ENCODE measurements around the gene CFAP61. TPM values are rescaled to one million over a fixed set of nuclear protein-coding genes. Genes with fewer than 3 reads are reported as not detected.

The CFAP61 gene
- total RNA-seq, 2 experiments from 2014 or later = not detected

- ATAC-seq = no peak
- no peaks in the 10 kb centered on the region for H3K36me3 Mint-ChIP-seq (ENCODE audit: low read depth)
- no peaks in the 10 kb centered on the region for H3K4me1 Mint-ChIP-seq (ENCODE audit: low read depth)
- POLR2A ChIA-PET = no interaction called here
- CTCF ChIA-PET = no interaction called here
- no peak overlapping the region for H3K4me3 Mint-ChIP-seq
- intact Hi-C loops (cut with micrococcal nuclease) = no loop called here
- H3K9me3 Mint-ChIP-seq = peaks cover 2% of the 10 kb centered on the region
- no peak for DNase-seq
- TF ChIP-seq CTCF (IDR thresholded peaks at IDR 0.05) = no peak
- H3K27ac Mint-ChIP-seq = no peak overlapping the region
- peaks cover 2% of the 10 kb centered on the region for H3K27me3 Mint-ChIP-seq
Observed at GRCh38 chr20:20317621-20318364, 265.5 kb downstream of the CFAP61 start.

DNA sequence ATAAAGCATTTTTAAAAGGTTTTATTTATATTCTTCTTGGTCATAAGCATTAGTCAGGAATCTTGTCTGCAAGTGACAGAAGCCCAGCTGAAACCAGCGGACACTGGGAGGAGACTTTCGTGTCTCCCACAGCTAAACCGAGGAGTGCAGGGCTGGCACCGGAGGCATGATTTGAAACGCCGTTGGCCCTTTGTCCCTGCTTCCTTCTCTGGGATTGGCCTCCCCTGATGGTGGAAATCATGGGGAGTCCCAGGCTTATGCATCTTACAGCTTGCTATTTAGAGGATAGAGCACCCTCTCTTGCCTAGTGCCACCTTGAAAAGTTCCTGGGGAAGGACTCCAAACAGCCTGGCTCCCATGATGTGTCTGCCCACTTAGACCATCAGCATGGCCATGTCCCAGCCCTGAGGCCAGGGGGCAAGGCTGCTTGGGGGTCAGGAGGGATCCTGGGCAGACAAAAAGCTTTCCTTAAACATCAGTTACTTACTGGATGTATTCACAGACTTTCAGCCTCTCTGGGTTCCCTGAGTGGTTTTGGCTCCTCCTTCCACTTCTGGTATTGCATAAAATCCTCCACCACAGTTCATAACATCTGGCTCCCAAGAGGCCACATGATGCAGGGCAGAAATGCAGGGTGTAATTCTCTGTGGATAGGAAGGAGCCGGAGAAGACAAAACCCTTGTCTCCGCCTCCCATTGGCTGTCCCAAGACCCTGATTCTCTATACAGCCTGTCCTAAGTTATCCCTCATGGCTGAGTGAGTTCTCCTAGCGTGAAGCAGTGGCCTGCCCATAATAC is 266.2 kb downstream of the CFAP61 start:
- H3K27ac Mint-ChIP-seq = no peak overlapping the region
- no peak for TF ChIP-seq CTCF (IDR thresholded peaks at IDR 0.05)
- H3K4me3 Mint-ChIP-seq = no peak overlapping the region
- DNase-seq = no peak
- ChIA-PET POLR2A (no interaction called here), CTCF (no interaction called here)
- H3K9me3 Mint-ChIP-seq = peaks cover 2% of the 10 kb centered on the region
- no peaks in the 10 kb centered on the region for H3K4me1 Mint-ChIP-seq (ENCODE audit: low read depth)
- peaks cover 2% of the 10 kb centered on the region for H3K27me3 Mint-ChIP-seq
- intact Hi-C loops (cut with micrococcal nuclease) = no loop called here
- no peaks in the 10 kb centered on the region for H3K36me3 Mint-ChIP-seq (ENCODE audit: low read depth)
- ATAC-seq = no peak

DNA sequence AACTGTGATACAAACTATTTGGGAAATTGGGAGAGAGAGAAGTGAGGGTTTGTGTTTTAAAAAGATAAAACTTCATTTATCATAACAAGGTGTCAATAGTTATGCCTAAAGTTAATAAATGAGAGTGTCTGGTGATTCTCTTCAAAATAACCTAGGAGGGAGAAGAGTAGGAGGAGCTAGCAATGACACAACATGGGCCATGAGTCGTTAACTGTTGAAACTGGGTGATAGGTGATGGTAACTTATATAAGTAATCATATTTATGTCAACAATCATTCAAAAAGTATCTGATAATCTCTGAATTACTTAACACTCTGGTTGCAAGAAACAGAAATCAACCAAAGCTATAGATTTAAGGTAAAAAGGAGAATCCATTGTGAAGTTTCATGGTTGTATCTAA is 268.8 kb downstream of the CFAP61 start:
- ATAC-seq (no peak), DNase-seq (no peak)
- ChIA-PET POLR2A (no interaction called here), CTCF (interaction anchor here (1.2 kb wide), 1 partner anchor 84 kb away, joined by 3 read pairs; no protein-coding TSS in a partner anchor)
- no peak overlapping the region for H3K4me3 Mint-ChIP-seq
- peaks cover 5% of the 10 kb centered on the region for H3K27me3 Mint-ChIP-seq
- TF ChIP-seq CTCF (IDR thresholded peaks at IDR 0.05) = no peak
- no peaks in the 10 kb centered on the region for H3K9me3 Mint-ChIP-seq
- no peaks in the 10 kb centered on the region for H3K4me1 Mint-ChIP-seq (ENCODE audit: low read depth)
- intact Hi-C loops (cut with micrococcal nuclease) = no loop called here
- no peaks in the 10 kb centered on the region for H3K36me3 Mint-ChIP-seq (ENCODE audit: low read depth)
- no peak overlapping the region for H3K27ac Mint-ChIP-seq

DNA sequence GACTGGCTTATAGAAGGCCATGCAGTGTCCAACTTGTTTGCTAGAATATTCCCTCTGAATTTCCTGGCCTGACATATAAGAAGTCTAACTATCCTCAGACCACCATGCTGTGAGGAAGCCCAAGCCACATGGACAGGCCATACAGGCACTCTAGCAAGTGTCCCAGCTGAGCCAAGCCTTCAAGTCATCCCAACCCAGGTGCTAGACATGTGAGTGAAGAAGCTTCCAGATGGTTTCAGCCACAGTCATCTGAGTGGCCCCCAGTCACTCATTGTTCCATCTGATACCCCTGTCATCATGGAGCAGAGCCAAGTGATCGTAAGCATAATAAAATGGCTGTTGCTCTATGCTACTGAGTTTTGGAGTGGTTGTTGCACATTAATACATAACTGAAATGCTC is 269.6 kb downstream of the CFAP61 start:
- H3K9me3 Mint-ChIP-seq = no peaks in the 10 kb centered on the region
- no peaks in the 10 kb centered on the region for H3K4me1 Mint-ChIP-seq (ENCODE audit: low read depth)
- no peak for TF ChIP-seq CTCF (IDR thresholded peaks at IDR 0.05)
- ChIA-PET POLR2A (no interaction called here), CTCF (no interaction called here)
- no peak overlapping the region for H3K27ac Mint-ChIP-seq
- H3K4me3 Mint-ChIP-seq = no peak overlapping the region
- H3K27me3 Mint-ChIP-seq = peaks cover 5% of the 10 kb centered on the region
- no peak for ATAC-seq
- H3K36me3 Mint-ChIP-seq (ENCODE audit: low read depth) = no peaks in the 10 kb centered on the region
- intact Hi-C loops (cut with micrococcal nuclease) = no loop called here
- no peak for DNase-seq

- Mint-ChIP-seq H3K27me3 (peaks cover 7% of the 10 kb centered on the region), H3K36me3 (ENCODE audit: low read depth) (no peaks in the 10 kb centered on the region), H3K27ac (no peak overlapping the region), H3K4me1 (ENCODE audit: low read depth) (no peaks in the 10 kb centered on the region), H3K4me3 (no peak overlapping the region), H3K9me3 (no peaks in the 10 kb centered on the region)
- intact Hi-C loops (cut with micrococcal nuclease) = no loop called here
- ATAC-seq (no peak), DNase-seq (no peak)
- TF ChIP-seq CTCF (IDR thresholded peaks at IDR 0.05) = no peak
- ChIA-PET CTCF (no interaction called here), POLR2A (no interaction called here)
Observed at GRCh38 chr20:20322912-20323311, 270.6 kb downstream of the CFAP61 start.

Measured in activated CD8-positive, alpha-beta T cell treated with anti-CD3 and anti-CD28 coated beads for 36 hours (primary cell).